ENCODE data around the gene ANKRD28. TPM values are rescaled to one million over a fixed set of nuclear protein-coding genes. Genes with fewer than 3 reads are reported as not detected.

ANKRD28 gene
- total and polyA plus RNA-seq, 9 donors = 21.2 to 79.4 (median 43.8) TPM

- 69 to 75% (median 73%) methylated on average over 5 of the region's 5 CpGs for WGBS, 3 donors
- intact Hi-C loops (cut with DNase I) = no loop called here
- no peaks in the 10 kb centered on the region for H3K36me3 ChIP-seq
- peak in 2 of 5 donors; percentile 21 to 25 for DNase-seq
- H3K4me1 ChIP-seq (ENCODE audit: insufficient read depth) = no peaks in the 10 kb centered on the region
- H3K9me3 ChIP-seq = no peaks in the 10 kb centered on the region
- TF ChIP-seq, protein P1, sequence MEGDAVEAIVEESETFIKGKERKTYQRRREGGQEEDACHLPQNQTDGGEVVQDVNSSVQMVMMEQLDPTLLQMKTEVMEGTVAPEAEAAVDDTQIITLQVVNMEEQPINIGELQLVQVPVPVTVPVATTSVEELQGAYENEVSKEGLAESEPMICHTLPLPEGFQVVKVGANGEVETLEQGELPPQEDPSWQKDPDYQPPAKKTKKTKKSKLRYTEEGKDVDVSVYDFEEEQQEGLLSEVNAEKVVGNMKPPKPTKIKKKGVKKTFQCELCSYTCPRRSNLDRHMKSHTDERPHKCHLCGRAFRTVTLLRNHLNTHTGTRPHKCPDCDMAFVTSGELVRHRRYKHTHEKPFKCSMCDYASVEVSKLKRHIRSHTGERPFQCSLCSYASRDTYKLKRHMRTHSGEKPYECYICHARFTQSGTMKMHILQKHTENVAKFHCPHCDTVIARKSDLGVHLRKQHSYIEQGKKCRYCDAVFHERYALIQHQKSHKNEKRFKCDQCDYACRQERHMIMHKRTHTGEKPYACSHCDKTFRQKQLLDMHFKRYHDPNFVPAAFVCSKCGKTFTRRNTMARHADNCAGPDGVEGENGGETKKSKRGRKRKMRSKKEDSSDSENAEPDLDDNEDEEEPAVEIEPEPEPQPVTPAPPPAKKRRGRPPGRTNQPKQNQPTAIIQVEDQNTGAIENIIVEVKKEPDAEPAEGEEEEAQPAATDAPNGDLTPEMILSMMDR (IDR thresholded peaks at IDR 0.05) = no peak
- no peak for TF ChIP-seq POLR2A (IDR thresholded peaks at IDR 0.05)
- no peak for TF ChIP-seq EP300 (IDR thresholded peaks at IDR 0.05)
- no peak overlapping the region for H3K27ac ChIP-seq
- H3K4me3 ChIP-seq = no peak overlapping the region
- no peaks in the 10 kb centered on the region for H3K27me3 ChIP-seq
Observed at GRCh38 chr3:15768421-15769255, 29.1 kb downstream of the ANKRD28 start.

- intact Hi-C loops (cut with DNase I) = no loop called here
- Histone ChIP-seq H3K9me3 (no peaks in the 10 kb centered on the region), H3K27me3 (no peaks in the 10 kb centered on the region), H3K4me1 (ENCODE audit: insufficient read depth) (no peaks in the 10 kb centered on the region), H3K36me3 (no peaks in the 10 kb centered on the region), H3K27ac (no peak overlapping the region), H3K4me3 (no peak overlapping the region)
- WGBS, 3 donors = 81 to 85% (median 83%) methylated on average over 1 of the region's 1 CpG
- TF ChIP-seq POLR2A (IDR thresholded peaks at IDR 0.05) (no peak), EP300 (IDR thresholded peaks at IDR 0.05) (no peak)
- TF ChIP-seq, protein P1 (IDR thresholded peaks at IDR 0.05) = no peak
- no peak for DNase-seq
Observed at GRCh38 chr3:15766406-15766805, 31.4 kb downstream of the ANKRD28 start.

DNA sequence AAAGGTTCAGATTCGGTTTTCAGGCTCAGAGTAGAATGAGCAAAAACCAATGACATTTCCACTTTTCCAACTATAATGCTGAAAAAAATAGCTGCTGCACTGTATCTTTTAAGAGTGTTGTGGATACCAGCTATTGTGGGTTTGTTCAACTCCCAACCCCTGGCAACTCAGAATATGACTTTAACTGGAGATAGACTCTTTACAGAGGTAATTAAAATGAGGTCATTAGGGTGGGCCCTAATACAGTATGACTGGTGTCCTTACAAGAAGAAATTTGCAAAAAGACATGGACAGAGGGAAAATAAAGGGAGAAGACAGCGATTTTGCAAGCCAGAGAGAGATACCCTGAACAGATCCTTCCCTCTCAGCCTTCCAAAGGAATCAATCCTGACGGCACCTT is 39.5 kb downstream of the ANKRD28 start:
- DNase-seq = no peak
- intact Hi-C loops (cut with DNase I) = no loop called here
- H3K27ac ChIP-seq = no peak overlapping the region
- TF ChIP-seq EP300 (IDR thresholded peaks at IDR 0.05) = no peak
- TF ChIP-seq, protein P1 (IDR thresholded peaks at IDR 0.05) = no peak
- TF ChIP-seq POLR2A (IDR thresholded peaks at IDR 0.05) = no peak
- H3K4me1 ChIP-seq (ENCODE audit: insufficient read depth) = no peaks in the 10 kb centered on the region
- no peaks in the 10 kb centered on the region for H3K27me3 ChIP-seq
- no peaks in the 10 kb centered on the region for H3K36me3 ChIP-seq
- 80 to 89% (median 85%) methylated on average over 3 of the region's 3 CpGs for WGBS, 3 donors
- H3K4me3 ChIP-seq = no peak overlapping the region
- no peaks in the 10 kb centered on the region for H3K9me3 ChIP-seq

DNA sequence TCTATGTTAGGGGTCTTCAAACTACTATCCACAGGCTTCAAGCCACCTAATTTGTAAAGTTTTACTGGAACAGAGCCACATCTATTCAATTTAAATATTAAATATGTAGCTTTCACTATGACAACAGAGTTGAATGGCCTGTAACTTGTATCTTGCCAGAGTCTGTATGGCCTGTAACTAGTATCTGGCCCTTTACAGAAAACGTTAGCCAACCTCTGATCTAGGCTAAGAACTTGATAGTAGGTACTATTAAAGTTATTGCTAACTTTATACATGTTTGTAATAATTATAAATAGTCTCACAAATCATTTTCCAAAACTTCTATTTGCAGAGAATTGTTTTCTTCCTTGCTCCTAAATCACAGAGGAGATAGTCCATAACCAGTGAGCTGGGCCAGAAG is 40.0 kb downstream of the ANKRD28 start:
- no peak overlapping the region for H3K27ac ChIP-seq
- H3K27me3 ChIP-seq = no peaks in the 10 kb centered on the region
- 82 to 86% (median 84%) methylated on average over 1 of the region's 1 CpG for WGBS, 3 donors
- DNase-seq = no peak
- TF ChIP-seq, protein P1 (IDR thresholded peaks at IDR 0.05) = no peak
- TF ChIP-seq POLR2A (IDR thresholded peaks at IDR 0.05) = no peak
- no peak for TF ChIP-seq EP300 (IDR thresholded peaks at IDR 0.05)
- intact Hi-C loops (cut with DNase I) = no loop called here
- H3K36me3 ChIP-seq = no peaks in the 10 kb centered on the region
- no peaks in the 10 kb centered on the region for H3K4me1 ChIP-seq (ENCODE audit: insufficient read depth)
- H3K4me3 ChIP-seq = no peak overlapping the region
- H3K9me3 ChIP-seq = no peaks in the 10 kb centered on the region

Data from ovary (tissue), 9 donors.